LHCN-M2 (cell line): ENCODE data around the gene PKMYT1. TPM values are rescaled to one million over a fixed set of nuclear protein-coding genes. Genes with fewer than 3 reads are reported as not detected.
"Not testable (repeated sequence)": the region's sequence is repeated elsewhere in the genome, so short reads cannot be mapped to it uniquely, and the experiment has no call there.

Experiments used
- DNase-seq: peaks from one replicate; pipeline ENCODE4 v3.0.0-alpha.2; 2012; ENCODE audit warnings: low read depth
- total RNA-seq: library from RNA; depleted of rRNA; stranded (reverse); fragments of >200 nt; gene quantifications from 2 replicates; pipeline ENCODE4 v1.2.3, GENCODE V29; 2014; rRNA removed

PKMYT1 gene
- total RNA-seq, 1 experiment from 2014 or later = 73.1 TPM

DNA sequence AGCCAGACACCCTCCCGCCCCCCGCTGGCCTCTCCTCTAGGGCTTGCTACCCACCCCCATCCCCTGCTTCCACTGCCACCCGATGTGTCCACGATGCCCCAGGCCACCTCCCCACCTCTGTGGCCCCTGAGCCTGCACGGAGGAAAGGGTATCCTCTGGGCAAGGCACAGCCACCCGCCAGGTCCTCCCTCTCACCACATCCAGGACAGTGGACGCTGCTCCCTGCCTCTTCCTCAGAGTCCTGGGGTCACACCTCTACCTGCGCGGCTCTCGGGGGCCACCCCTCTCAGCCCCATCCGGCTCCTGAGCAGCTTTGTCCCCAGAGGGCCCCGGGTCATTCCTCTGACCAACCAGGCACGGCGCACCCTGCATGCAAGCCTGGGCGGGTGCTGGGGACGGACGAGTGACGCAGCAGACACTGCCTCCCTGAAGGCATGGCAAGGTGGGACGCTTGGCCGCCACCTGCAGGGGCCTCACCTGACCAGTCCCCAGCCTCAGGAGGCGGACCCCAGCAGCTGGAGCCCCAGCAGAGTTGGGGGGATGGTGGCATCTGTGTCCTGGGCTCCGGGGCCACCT, 43.7 kb downstream of the PKMYT1 start:
- DNase-seq = no peak

DNA sequence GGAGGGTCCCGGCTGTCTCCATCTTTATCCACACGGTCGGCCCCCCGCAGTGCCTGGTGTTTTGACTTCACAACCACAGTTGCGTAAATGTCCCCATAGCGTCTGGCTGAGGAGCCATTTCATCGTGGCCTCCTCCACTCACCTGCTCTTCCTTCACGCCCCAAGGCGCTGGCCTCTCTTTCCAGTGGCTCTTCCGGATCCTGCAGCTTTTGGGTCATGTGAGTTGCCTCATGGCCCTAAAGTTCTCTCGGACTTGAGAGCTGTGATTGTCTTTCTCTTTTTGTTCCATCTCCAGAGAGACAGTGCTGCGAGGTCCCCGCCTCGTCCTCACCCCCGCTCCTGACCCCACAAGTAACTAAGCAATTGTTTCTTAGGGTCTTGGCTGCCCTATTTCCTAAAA, 45.8 kb downstream of the PKMYT1 start:
- no peak for DNase-seq

DNA sequence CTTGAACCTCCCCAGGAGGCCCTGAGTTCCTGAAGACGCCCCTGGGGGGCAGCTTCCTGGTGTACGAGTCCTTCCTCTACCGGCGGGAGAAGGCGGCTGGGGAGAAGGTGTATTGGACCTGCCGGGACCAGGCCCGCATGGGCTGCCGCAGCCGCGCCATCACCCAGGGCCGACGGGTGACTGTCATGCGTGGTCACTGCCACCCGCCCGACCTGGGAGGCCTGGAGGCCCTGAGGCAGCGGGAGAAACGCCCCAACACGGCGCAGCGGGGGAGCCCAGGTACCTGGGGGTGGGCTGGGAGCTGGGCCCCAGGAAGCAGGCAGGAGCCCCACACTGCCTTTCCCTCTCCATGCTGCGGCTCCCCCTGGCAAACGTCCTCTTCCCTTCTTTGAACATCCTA, 46.5 kb downstream of the PKMYT1 start:
- no peak for DNase-seq

DNA sequence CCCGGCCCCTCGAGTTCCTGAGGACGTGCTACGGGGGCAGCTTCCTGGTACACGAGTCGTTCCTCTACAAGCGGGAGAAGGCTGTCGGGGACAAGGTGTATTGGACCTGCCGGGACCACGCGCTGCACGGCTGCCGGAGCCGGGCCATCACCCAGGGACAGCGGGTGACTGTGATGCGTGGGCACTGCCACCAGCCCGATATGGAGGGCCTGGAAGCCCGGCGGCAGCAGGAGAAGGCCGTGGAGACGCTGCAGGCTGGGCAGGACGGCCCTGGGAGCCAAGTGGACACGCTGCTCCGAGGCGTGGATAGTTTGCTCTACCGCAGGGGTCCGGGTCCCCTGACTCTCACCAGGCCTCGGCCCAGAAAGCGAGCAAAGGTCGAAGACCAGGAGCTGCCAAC, 47.1 kb downstream of the PKMYT1 start:
- DNase-seq = no peak

DNA sequence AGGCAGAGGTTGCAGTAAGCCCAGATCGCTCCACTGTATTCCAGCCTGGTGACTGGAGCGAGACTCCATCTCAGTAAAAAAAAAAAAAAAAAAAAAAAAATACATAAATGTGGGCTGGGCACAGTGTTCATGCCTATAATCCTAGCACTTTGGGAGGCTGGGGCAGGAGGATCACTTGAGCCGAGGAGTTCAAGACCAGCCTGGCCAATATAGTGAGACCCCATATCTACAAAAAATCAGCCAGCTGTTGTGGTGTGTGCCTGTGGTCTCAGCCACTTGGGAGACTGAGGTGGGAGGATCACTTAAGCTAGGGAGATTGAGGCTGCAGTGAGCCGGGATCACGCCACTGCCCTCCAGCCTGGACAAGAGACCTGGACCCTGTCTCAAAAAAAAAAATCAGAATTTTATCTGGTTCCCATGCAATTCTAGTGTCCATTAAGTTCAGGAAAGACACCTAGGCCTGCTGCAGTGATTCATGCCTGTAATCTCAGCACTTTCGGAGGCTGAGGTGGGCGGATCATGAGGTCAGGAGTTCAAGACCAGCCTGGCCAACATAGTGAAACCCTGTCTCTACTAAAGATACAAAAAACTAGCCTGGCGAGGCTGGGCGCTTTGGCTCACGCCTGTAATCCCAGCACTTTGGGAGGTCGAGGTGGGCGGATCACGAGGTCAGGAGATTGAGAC, 48.9 kb downstream of the PKMYT1 start:
- DNase-seq = not testable (repeated sequence)

DNA sequence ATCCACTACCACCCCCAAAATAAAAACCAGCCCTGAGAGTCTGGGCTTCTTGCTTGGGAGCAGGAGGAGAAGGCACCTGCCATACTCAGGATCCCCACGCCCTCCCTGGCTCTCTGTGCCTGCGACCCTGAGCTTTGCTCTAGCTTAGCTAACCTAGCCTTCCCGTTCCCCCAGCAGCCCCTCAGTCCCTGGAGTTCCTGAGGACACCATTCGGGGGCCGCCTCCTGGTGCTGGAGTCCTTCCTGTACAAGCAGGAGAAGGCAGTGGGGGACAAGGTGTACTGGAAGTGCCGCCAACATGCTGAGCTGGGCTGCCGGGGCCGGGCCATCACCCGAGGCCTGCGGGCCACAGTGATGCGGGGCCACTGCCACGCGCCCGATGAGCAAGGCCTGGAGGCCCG, 50.0 kb downstream of the PKMYT1 start:
- DNase-seq = no peak

DNA sequence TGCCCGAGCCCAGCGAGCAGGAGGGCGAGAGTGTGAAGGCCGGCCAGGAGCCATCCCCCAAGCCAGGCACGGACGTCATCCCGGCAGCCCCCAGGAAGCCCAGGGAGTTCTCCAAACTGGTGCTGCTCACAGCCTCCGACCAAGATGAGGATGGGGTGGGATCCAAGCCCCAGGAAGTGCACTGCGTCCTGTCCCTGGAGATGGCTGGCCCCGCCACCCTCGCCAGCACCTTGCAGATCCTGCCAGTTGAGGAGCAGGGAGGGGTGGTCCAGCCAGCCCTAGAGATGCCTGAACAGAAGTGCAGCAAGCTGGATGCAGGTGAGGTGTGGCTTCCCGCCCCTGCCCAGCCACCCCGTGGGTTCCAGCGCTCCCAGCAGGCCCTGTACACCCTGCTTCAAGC, 50.6 kb downstream of the PKMYT1 start:
- no peak for DNase-seq

DNA sequence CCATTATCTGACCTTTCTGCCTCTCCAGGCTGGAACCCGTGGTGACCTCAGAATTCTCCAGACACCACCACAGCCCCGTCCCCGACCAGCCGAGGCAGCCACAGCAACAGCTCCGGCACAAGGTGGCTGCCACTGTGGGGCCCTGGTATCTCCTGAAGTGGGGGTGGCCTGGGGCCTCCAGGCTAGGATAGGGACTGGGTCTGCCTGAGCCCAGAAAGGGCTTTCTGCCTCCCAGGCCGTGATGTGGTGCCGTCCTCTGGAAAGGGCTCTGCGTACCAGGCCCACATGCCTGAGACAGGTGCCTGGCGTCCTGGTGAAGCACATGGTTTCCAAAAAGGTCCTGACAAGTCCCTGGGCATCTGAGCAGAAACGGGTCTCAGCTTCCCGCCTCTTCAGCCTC, 51.5 kb downstream of the PKMYT1 start:
- DNase-seq = no peak

DNA sequence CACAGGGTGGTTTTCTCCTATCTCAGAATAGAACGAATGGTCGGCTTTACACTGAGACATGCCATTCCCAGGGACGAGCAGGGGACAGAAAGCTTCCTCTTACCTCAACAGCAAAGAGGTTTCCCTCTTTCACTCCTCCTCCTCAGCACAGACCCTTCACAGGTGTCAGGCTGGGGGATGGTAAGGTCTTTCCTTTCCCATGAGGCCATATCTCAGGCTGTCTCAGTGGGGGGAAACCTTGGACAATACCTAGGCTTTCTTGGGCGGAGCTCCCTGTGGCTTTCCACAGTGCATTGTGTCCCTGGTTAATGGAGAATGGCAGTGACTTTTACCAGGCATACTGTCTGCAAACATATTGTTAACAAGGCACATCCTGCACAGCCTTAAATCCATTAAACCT, 52.1 kb downstream of the PKMYT1 start:
- DNase-seq = not testable (repeated sequence)

DNA sequence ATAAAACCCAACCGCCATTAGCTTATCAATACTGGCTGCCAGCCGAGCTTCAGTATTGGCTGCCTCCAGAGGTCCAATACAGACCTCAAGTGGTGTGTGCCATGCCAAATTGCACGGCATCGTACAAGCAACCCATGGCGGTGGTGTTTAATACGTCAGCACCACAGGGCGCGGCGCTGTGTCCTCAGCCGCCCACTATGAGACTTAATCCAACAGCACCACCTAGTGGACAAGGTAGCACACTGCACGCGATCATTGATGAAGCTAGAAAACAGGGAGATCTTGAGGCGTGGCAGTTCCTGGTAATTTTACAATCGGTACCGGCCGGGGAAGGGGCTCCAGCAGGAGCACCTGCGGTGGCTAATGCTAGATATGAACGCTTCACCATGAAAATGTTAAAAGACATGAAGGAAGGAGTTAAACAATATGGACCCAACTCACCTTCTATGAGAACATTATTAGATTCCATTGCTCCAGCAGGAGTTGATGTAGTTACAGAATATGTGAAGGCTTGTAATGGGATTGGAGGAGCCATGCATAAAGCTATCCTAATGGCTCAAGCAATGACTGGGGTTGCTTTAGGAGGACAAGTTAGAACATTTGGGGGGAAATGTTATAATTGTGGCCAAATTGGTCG, 53.1 kb downstream of the PKMYT1 start:
- DNase-seq = peak; percentile 84

DNA sequence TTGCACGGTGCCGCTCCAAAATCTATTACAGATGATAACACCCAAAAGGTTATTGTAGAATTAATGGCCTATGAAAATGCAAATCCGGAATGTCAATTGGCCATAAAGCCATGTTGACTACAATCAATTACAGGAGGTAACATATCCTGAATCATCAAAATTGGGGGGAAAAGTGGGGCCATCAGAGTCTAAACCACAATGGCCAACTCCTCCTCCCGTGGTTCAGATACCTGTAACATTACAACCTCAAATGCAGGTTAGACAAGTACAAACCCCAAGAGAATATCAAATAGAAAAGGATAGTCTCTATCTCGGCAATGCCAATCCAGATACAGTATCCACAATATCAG, 53.6 kb downstream of the PKMYT1 start:
- DNase-seq = no peak

DNA sequence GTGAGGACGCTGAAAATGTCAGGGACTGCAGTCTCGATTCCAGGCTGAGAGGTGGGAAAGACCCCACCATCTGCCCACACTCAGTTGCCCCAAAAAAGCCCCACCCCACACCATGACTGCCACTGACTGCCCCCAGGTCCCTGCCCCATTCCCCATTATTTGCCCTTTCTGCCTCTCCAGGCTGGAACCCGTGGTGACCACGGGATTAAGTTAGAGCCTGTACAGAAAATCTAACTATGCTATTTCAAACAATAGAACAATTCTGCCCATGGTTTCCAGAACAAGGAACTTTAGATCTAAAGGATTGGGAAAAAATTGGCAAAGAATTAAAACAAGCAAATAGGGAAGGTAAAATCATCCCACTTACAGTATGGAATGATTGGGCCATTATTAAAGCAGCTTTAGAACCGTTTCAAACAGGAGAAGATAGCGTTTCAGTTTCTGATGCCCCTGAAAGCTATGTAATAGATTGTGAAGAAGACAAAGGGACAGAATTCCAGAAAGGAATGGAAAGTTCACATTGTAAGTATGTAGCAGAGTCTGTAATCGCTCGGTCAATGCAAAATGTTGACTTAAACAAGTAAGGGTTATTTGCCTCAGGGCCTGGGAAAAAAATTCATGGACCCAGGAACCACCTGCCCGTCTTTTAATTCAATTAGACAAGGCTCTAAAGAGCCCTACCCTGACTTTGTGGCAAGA, 54.1 kb downstream of the PKMYT1 start:
- no peak for DNase-seq

DNA sequence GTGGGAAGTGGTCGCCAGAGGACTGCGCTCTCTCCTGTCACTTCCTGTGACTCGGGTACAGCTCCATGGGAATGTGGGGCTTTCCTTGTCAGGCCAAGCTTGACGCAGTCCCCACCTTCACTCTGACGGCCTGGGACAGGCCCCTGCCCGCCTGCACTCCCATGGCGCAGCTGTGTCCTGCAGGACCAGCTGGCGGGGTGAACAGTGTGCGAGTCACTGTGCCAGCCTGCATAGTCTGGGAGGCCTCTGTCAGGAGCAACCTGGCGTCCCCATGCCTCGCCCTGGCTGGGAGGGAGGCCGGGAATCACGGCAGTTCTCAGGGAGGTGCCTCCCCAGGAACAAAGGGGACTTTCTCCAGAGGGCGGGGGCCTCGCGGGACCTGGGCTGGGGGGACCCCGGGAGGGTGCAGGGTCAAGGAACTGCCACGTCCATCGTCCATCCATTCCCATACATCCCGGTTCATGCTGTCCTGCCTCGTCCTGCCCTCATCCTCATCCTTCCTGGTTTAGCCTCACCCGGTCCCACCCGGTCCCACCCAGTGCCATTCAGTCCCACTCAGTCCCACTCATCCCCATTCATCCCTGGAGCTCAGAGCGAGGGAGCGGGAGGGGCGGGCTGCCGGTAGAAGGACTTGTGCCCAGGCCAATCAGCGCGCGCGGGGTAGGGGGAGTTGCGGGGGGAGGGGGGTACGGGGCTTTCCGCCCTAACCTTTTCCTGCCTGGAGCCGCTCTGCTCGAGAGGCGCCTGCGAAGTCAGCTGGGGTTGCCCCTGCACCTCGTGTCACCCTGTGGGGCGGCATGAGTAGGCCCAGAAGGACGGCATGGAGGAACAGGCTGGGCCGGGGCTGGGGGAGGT, 55.1 kb downstream of the PKMYT1 start:
- peak; percentile 68 for DNase-seq

DNA sequence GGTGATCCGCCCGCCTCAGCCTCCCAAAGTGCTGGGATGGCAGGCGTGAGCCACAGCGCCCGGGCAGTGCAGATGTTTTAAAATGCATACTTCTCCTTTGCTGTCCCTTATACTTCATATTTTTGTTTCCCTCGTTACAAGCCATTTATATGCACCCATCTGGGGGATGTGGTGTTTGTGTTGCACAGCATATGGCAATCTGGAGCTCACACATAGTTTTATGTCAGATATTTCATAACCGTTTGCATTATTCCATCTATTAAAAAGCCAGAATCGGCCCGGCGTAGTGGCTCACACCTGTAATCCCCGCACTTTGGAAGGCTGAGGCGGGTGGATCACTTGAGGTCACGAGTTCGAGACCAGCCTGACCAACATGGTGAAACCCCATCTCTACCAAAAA, 56.8 kb downstream of the PKMYT1 start:
- DNase-seq = no peak

Other genes starting within 250 kb of the PKMYT1 start
- gene SRRM2, start 227.8 kb downstream of the PKMYT1 start, total RNA-seq = 66.8 and 84.7 TPM in 2 replicates
- gene ELOB, start 203.2 kb downstream of the PKMYT1 start, total RNA-seq = 454 and 1,311 TPM in 2 replicates
- gene PRSS33, start 192.9 kb downstream of the PKMYT1 start, total RNA-seq = not detected in 2 replicates
- gene PRSS41, start 182.0 kb downstream of the PKMYT1 start, total RNA-seq = not detected in 2 replicates
- gene PRSS21, start 163.2 kb downstream of the PKMYT1 start, total RNA-seq = not detected in 2 replicates
- gene ZG16B, start 150.1 kb downstream of the PKMYT1 start, total RNA-seq = not detected in 2 replicates
- gene PRSS22, start 122.3 kb downstream of the PKMYT1 start, total RNA-seq = not detected in 2 replicates
- gene FLYWCH2, start 97.2 kb downstream of the PKMYT1 start, total RNA-seq = 70.2 and 79.7 TPM in 2 replicates
- gene FLYWCH1, start 68.5 kb downstream of the PKMYT1 start, total RNA-seq = 38.6 and 43.4 TPM in 2 replicates
- 1.5 and 1.7 TPM in 2 replicates for gene KREMEN2, start 16.2 kb downstream of the PKMYT1 start, total RNA-seq
- gene PAQR4, start 11.1 kb downstream of the PKMYT1 start, total RNA-seq = 32.1 and 35.3 TPM in 2 replicates
- not detected in 2 replicates for gene CLDN9, start 32.5 kb upstream of the PKMYT1 start, total RNA-seq
- 0.06 TPM in 2 replicates for gene CLDN6, start 37.7 kb upstream of the PKMYT1 start, total RNA-seq
- 574 and 676 TPM in 2 replicates for gene TNFRSF12A, start 39.9 kb upstream of the PKMYT1 start, total RNA-seq
- 20.6 and 28.1 TPM in 2 replicates for gene HCFC1R1, start 43.5 kb upstream of the PKMYT1 start, total RNA-seq
- 18.0 and 18.7 TPM in 2 replicates for gene THOC6, start 43.6 kb upstream of the PKMYT1 start, total RNA-seq
- not detected in 2 replicates for gene BICDL2, start 56.5 kb upstream of the PKMYT1 start, total RNA-seq
- gene MMP25, start 66.1 kb upstream of the PKMYT1 start, total RNA-seq = 0.06 and 0.11 TPM in 2 replicates
- 9.6 and 12.3 TPM in 2 replicates for gene IL32, start 85.2 kb upstream of the PKMYT1 start, total RNA-seq
- gene ZSCAN10, start 118.8 kb upstream of the PKMYT1 start, total RNA-seq = not detected in 2 replicates
- gene ZNF205, start 132.1 kb upstream of the PKMYT1 start, total RNA-seq = 17.0 and 19.2 TPM in 2 replicates
- 4.6 and 4.7 TPM in 2 replicates for gene ZNF213, start 154.6 kb upstream of the PKMYT1 start, total RNA-seq
- gene OR1F1, start 207.8 kb upstream of the PKMYT1 start, total RNA-seq = not detected in 2 replicates